Trophoblast cell (in vitro differentiated cells and primary cell): ENCODE results near the gene ZFC3H1.
A peak's percentile ranks its signal among the peaks of the same experiment; 100 is the strongest.

Source experiments
- DNase-seq, 2 donors: peaks; one replicate each; pipeline ENCODE4 v3.0.0-alpha.2; 2016
- H2AFZ ChIP-seq: 2 replicates; pipeline ENCODE4 v1.6.1; 2013; ENCODE audit warnings: low read length, moderate library complexity, mild to moderate bottlenecking; ENCODE audit not compliant: insufficient read depth, poor library complexity
- H2AK5ac ChIP-seq: 2 replicates; pipeline ENCODE4 v1.6.1; 2013; ENCODE audit warnings: mild to moderate bottlenecking, low read length
- H2BK120ac ChIP-seq: 2 replicates; pipeline ENCODE4 v1.6.1; 2013; ENCODE audit warnings: low read length, mild to moderate bottlenecking, moderate library complexity; ENCODE audit not compliant: insufficient read depth, poor library complexity
- H2BK12ac ChIP-seq: 2 replicates; pipeline ENCODE4 v1.6.1; 2013; ENCODE audit warnings: mild to moderate bottlenecking, low read length, moderate library complexity
- H2BK5ac ChIP-seq: 2 replicates; pipeline ENCODE4 v1.6.1; 2013; ENCODE audit warnings: low read length, low read depth, moderate library complexity, mild to moderate bottlenecking; ENCODE audit not compliant: poor library complexity
- H3K14ac ChIP-seq: 2 replicates; pipeline ENCODE4 v1.6.1; 2013; ENCODE audit warnings: mild to moderate bottlenecking, low read length
- H3K18ac ChIP-seq: 2 replicates; pipeline ENCODE4 v1.6.1; 2013; ENCODE audit warnings: mild to moderate bottlenecking, low read length
- H3K23ac ChIP-seq: 2 replicates; pipeline ENCODE4 v1.6.1; 2013; ENCODE audit warnings: low read length
- H3K27ac ChIP-seq: 2 replicates; pipeline ENCODE4 v1.5.1; 2013; ENCODE audit warnings: low read depth, mild to moderate bottlenecking, inconsistent platforms, low read length, moderate library complexity
- H3K27me3 ChIP-seq: 2 replicates; pipeline ENCODE4 v1.6.1; 2013; ENCODE audit warnings: inconsistent platforms, mild to moderate bottlenecking, low read length, moderate library complexity; ENCODE audit not compliant: insufficient read depth
- H3K36me3 ChIP-seq, 2 experiments: 1 replicate in 1 of 2; 2 replicates in 1 of 2; pipeline ENCODE4 v1.6.1; 2013; ENCODE audit warnings: low read length in 2 of 2, mild to moderate bottlenecking in 2 of 2, moderate library complexity in 1 of 2; ENCODE audit not compliant: insufficient read depth in 2 of 2, control insufficient read depth in 1 of 2
- H3K4ac ChIP-seq: 2 replicates; pipeline ENCODE4 v1.6.1; 2013; ENCODE audit warnings: low read depth, mild to moderate bottlenecking, low read length, moderate library complexity
- H3K4me1 ChIP-seq, 2 experiments: 1 replicate in 1 of 2; 2 replicates in 1 of 2; pipeline ENCODE4 v1.6.1; 2013; ENCODE audit warnings: low read length in 2 of 2, mild to moderate bottlenecking in 2 of 2, moderate library complexity in 1 of 2; ENCODE audit not compliant: insufficient read depth in 2 of 2, control insufficient read depth in 1 of 2
- H3K4me2 ChIP-seq: 2 replicates; pipeline ENCODE4 v1.6.1; 2013; ENCODE audit warnings: inconsistent platforms, mild to moderate bottlenecking, low read length, moderate library complexity
- H3K4me3 ChIP-seq: 2 replicates; pipeline ENCODE4 v1.5.1; 2013; ENCODE audit warnings: mild to moderate bottlenecking, low read depth, low read length, inconsistent platforms
- H3K79me1 ChIP-seq: one replicate; pipeline ENCODE4 v1.6.1; 2013; ENCODE audit warnings: low read length
- H3K79me2 ChIP-seq: 2 replicates; pipeline ENCODE4 v1.6.1; 2013; ENCODE audit warnings: low read length, mild to moderate bottlenecking; ENCODE audit not compliant: control insufficient read depth, insufficient read depth, poor library complexity
- H3K9ac ChIP-seq: 2 replicates; pipeline ENCODE4 v1.6.1; 2013; ENCODE audit warnings: mild to moderate bottlenecking, low read length
- H3K9me3 ChIP-seq: 2 replicates; pipeline ENCODE4 v1.6.1; 2013; ENCODE audit warnings: low read depth, mild to moderate bottlenecking, control low read depth, inconsistent platforms, low read length; ENCODE audit not compliant: insufficient read depth
- H4K12ac ChIP-seq: 2 replicates; pipeline ENCODE4 v1.6.1; 2013; ENCODE audit warnings: low read depth, mild to moderate bottlenecking, low read length, moderate library complexity
- H4K8ac ChIP-seq: 2 replicates; pipeline ENCODE4 v1.6.1; 2013; ENCODE audit warnings: low read depth, mild to moderate bottlenecking, low read length, moderate library complexity
- H4K91ac ChIP-seq: one replicate; pipeline ENCODE4 v1.6.1; 2013; ENCODE audit warnings: low read depth, mild to moderate bottlenecking, low read length, moderate library complexity
- WGBS: extraction: QIAGEN DNeasy Blood & Tissue Kit; methylation state at CpG from one replicate; pipeline ENCODE4 v1.1.7; 2013; ENCODE audit warnings: missing lambda C conversion rate; ENCODE audit not compliant: insufficient read length, insufficient coverage; ENCODE audit errors: extremely low coverage; 5-methylcytosine and 5-hydroxymethylcytosine counted together

ZFC3H1 gene

GRCh38 chr12:71610031-71610795, 53.4 kb downstream of the ZFC3H1 start:
- Histone ChIP-seq H4K8ac (no peak overlapping the region), H3K18ac (no peak overlapping the region), H3K79me2 (no peaks in the 10 kb centered on the region), H3K4me1 (no peaks in the 10 kb centered on the region), H3K4ac (no peak overlapping the region), H4K91ac (no peak overlapping the region), H2BK120ac (no peak overlapping the region), H3K4me3 (no peak overlapping the region), H2AFZ (no peak overlapping the region), H3K79me1 (no peaks in the 10 kb centered on the region), H3K4me2 (no peak overlapping the region), H3K27ac (no peak overlapping the region), H3K23ac (no peak overlapping the region), H4K12ac (no peak overlapping the region), H3K36me3 (peaks cover 1 to 11% of the 10 kb centered on the region in 2 experiments), H3K27me3 (no peaks in the 10 kb centered on the region), H2BK5ac (no peak overlapping the region), H2AK5ac (no peak overlapping the region), H2BK12ac (no peak overlapping the region), H3K14ac (no peak overlapping the region), H3K9me3 (no peaks in the 10 kb centered on the region), H3K9ac (no peak overlapping the region)
- no peak for DNase-seq
- no CpG with 5 or more reads among the region's 6 CpGs for WGBS

GRCh38 chr12:71607494-71608330, 55.9 kb downstream of the ZFC3H1 start:
- no peak overlapping the region for H2AK5ac ChIP-seq
- no peak overlapping the region for H3K23ac ChIP-seq
- peaks cover 1 to 9% of the 10 kb centered on the region in 2 experiments for H3K36me3 ChIP-seq
- DNase-seq: no peak
- H3K27me3 ChIP-seq: no peaks in the 10 kb centered on the region
- H2BK12ac ChIP-seq: no peak overlapping the region
- no peak overlapping the region for H4K8ac ChIP-seq
- H3K4me2 ChIP-seq: no peak overlapping the region
- no peak overlapping the region for H3K14ac ChIP-seq
- H3K79me2 ChIP-seq: no peaks in the 10 kb centered on the region
- H2BK120ac ChIP-seq: no peak overlapping the region
- no peak overlapping the region for H3K27ac ChIP-seq
- H2AFZ ChIP-seq: no peak overlapping the region
- H4K91ac ChIP-seq: no peak overlapping the region
- no peak overlapping the region for H3K4me3 ChIP-seq
- WGBS: no CpG with 5 or more reads among the region's 4 CpGs
- H3K4me1 ChIP-seq: no peaks in the 10 kb centered on the region
- H3K18ac ChIP-seq: no peak overlapping the region
- no peak overlapping the region for H3K9ac ChIP-seq
- no peaks in the 10 kb centered on the region for H3K9me3 ChIP-seq
- H4K12ac ChIP-seq: no peak overlapping the region
- H3K79me1 ChIP-seq: no peaks in the 10 kb centered on the region
- no peak overlapping the region for H3K4ac ChIP-seq
- no peak overlapping the region for H2BK5ac ChIP-seq

GRCh38 chr12:71605039-71605438, 58.6 kb downstream of the ZFC3H1 start:
- WGBS: no CpG with 5 or more reads among the region's 3 CpGs
- no peak overlapping the region for H3K23ac ChIP-seq

GRCh38 chr12:71602761-71603577, 60.7 kb downstream of the ZFC3H1 start:
- Histone ChIP-seq H4K91ac (no peak overlapping the region), H3K4me2 (no peak overlapping the region), H3K4me3 (no peak overlapping the region), H3K4ac (no peak overlapping the region), H2AFZ (no peak overlapping the region), H3K79me2 (no peaks in the 10 kb centered on the region), H3K18ac (no peak overlapping the region), H2BK5ac (peak overlapping the region; percentile 49), H3K9me3 (no peaks in the 10 kb centered on the region), H3K4me1 (no peaks in the 10 kb centered on the region), H3K9ac (no peak overlapping the region), H3K36me3 (peaks cover 0 to 1% of the 10 kb centered on the region in 2 experiments), H3K27ac (no peak overlapping the region), H3K79me1 (no peaks in the 10 kb centered on the region), H3K27me3 (no peaks in the 10 kb centered on the region), H2BK12ac (no peak overlapping the region), H3K23ac (no peak overlapping the region), H2BK120ac (no peak overlapping the region), H4K8ac (no peak overlapping the region), H3K14ac (no peak overlapping the region), H2AK5ac (no peak overlapping the region), H4K12ac (no peak overlapping the region)
- no CpG with 5 or more reads among the region's 10 CpGs for WGBS
- DNase-seq: peak in 1 of 2 donors; percentile 10

More at GRCh38 chr12:71605039-71605438, 58.6 kb downstream of the ZFC3H1 start:
- no peak overlapping the region for H3K18ac ChIP-seq
- H3K4me3 ChIP-seq: no peak overlapping the region
- no peaks in the 10 kb centered on the region for H3K9me3 ChIP-seq
- H2BK12ac ChIP-seq: no peak overlapping the region
- no peak overlapping the region for H3K4me2 ChIP-seq
- no peak overlapping the region for H2BK120ac ChIP-seq
- H3K4ac ChIP-seq: no peak overlapping the region
- no peak overlapping the region for H4K12ac ChIP-seq
- H2BK5ac ChIP-seq: no peak overlapping the region
- H3K79me1 ChIP-seq: no peaks in the 10 kb centered on the region
- DNase-seq: no peak
- no peak overlapping the region for H3K14ac ChIP-seq
- H2AFZ ChIP-seq: no peak overlapping the region
- no peaks in the 10 kb centered on the region for H3K27me3 ChIP-seq
- H4K8ac ChIP-seq: no peak overlapping the region
- no peak overlapping the region for H2AK5ac ChIP-seq
- no peak overlapping the region for H3K27ac ChIP-seq
- H3K79me2 ChIP-seq: no peaks in the 10 kb centered on the region
- no peak overlapping the region for H4K91ac ChIP-seq
- no peak overlapping the region for H3K9ac ChIP-seq
- H3K36me3 ChIP-seq: peaks cover 1 to 6% of the 10 kb centered on the region in 2 experiments
- no peaks in the 10 kb centered on the region for H3K4me1 ChIP-seq
